Posterior cingulate gyrus (tissue), 11 donors: ENCODE data around the gene CHTOP.
"Not testable (repeated sequence)": the region's sequence is repeated elsewhere in the genome, so short reads cannot be mapped to it uniquely, and the experiment has no call there.

Experiments
- DNase-seq, 10 donors: peaks; one replicate each; pipeline versions ENCODE4 v3.0.0 to v3.0.0-alpha.2; 2020 to 2021; ENCODE audit warnings: mixed read lengths in 3 of 10
- intact Hi-C: fragments of 100-400 bp; cut with DNase I; formaldehyde crosslinking; loops from one replicate; pipeline ENCODE4 v1.15.1; 2023

CHTOP gene, protein sequence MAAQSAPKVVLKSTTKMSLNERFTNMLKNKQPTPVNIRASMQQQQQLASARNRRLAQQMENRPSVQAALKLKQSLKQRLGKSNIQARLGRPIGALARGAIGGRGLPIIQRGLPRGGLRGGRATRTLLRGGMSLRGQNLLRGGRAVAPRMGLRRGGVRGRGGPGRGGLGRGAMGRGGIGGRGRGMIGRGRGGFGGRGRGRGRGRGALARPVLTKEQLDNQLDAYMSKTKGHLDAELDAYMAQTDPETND

DNA sequence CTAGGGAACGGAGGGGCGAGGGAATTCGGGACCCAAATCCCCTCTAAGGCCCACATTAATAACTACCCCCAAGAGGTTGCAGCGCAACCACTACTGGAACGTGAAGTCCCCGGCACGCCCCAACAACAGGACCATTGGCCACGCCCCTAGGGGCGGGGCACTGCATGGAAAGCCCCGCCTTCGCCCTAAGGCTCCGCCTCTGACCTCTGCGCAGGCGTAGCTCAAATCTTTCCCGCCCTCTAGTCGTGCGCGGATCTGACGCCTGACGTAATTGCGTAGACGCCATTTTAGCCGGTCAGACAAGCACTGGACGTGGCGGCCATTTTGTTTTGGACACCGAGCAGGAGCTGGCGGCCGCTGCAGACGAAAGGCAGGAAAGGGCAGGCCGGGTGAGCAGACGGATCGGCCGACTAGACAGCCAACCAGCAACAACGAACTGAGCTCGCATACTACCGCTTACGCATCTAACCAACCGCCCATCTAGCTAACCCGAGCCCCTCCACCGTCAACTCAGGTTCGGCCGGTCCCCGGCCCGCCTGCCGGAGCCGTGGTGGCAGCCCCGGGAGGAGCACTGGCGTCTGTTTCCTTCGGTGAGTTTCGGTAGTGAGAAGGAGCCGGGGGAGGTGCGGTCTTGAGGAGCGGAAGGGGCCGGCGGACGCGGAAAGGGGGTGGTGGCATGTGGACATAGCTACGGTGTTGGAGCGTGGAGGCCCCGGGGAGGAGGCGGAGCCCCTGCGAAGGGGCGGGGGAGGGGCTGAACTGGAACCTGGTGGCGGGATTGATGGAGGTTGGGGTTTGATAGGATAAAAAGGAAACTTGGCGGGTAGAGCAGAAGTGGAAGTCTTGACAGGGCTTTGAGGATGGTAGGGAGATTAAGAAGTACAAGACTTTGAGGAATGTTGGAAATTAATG, at the start of gene CHTOP:
TSS of gene CHTOP (plus strand) at position 313 of the 912 bp plus-strand sequence. CDS start 2,523 bp downstream, outside the sequence.
- intact Hi-C loops = no loop called here
- DNase-seq = peak; percentile 96 to 100 (median 99)

DNA sequence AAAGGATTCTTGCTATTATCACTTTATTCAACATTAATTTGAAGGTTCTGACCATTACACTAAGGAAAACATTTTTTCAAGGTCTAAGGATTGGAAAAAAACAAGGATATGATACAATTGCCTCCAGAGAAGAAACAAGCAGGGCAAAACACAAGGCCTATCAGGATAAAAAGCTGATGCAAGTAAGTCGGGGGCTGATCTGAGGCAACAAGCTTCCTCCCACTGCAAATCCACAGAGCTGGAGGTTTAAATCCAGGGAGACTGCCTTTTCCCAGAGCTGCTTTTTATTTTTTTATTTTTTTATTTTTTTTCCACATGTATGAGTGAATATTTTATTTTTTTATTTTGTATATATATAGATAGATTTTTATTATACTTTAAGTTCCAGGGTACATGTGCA, 48.9 kb upstream of the CHTOP start:
- intact Hi-C loops = no loop called here
- no peak for DNase-seq

GRCh38 chr1:153586347-153586746, 47.5 kb upstream of the CHTOP start:
- intact Hi-C loops = no loop called here
- DNase-seq = no peak

- peak in 1 of 10 donors; percentile 44 for DNase-seq
These were observed 46.6 kb upstream of the CHTOP start for GRCh38 chr1:153587314-153587713.

DNA sequence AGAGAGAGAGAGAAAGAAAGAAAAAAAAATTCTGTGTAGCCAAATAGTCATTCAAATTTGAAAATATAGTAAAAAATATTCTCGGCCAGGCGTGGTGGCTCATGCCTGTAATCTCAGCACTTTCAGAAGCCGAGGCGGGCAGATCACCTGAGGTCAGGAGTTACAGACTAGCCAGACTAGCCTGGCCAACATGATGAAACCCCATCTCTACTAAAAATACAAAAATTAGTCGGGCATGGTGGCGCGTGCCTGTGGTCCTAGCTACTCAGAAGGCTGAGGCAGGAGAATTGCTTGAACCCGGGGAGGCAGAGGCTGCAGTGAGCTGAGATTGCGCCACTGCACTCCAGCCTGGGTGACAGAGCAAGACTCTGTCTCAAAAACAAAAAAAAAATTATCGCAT, 45.8 kb upstream of the CHTOP start:
- DNase-seq = peak in 1 of 10 donors; percentile 18
- intact Hi-C loops = not testable (repeated sequence)

More at GRCh38 chr1:153587314-153587713, 46.6 kb upstream of the CHTOP start:
- intact Hi-C loops = no loop called here

DNA sequence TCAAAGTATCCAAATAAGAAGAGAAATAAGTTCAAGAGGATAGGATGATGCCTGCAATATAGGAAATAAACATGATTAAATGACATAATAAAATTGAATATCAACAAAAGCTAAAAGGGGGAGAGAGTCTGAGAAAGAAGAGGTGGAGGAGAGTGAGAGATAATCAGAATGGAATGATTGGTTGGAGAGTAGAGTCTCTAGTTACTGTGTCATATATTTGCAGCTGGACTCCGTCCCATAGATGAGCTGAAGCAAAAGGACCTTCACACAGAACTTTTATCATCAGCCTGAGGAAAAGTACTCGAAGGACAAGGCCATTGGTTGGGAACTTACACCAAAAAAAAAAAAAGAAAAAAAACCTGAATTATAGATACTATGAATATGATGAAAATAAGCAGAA, 45.4 kb upstream of the CHTOP start:
- DNase-seq = no peak
- intact Hi-C loops = no loop called here

- intact Hi-C loops = no loop called here
- peak in 1 of 10 donors; percentile 3 for DNase-seq
These were observed 41.1 kb upstream of the CHTOP start for GRCh38 chr1:153592748-153593147.

GRCh38 chr1:153597206-153597605, 36.7 kb upstream of the CHTOP start:
- no peak for DNase-seq
- intact Hi-C loops = no loop called here

- DNase-seq = peak in 1 of 10 donors; percentile 41
- intact Hi-C loops = no loop called here
These were observed 35.3 kb upstream of the CHTOP start for GRCh38 chr1:153598309-153599172.

- peak in 1 of 10 donors; percentile 24 for DNase-seq
- intact Hi-C loops = no loop called here
These were observed 34.0 kb upstream of the CHTOP start for GRCh38 chr1:153599847-153600246.

DNA sequence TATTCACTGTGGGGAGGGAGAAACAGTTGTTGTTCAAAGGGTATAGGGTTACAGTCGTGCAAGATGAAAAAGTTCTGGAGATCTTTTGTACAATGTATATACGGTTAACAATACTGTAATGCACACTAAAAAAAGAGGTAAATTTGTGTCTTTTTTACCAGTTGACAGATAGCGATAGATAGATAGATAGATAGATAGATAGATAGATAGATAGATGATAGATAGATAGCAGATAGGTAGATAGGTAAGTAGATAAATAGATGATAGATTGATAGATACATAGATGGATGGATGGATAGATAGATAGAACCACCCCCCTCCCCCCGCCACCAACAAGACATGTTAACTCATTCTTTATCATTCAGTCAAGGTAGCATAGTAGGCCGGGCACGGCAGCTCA, 31.1 kb upstream of the CHTOP start:
- intact Hi-C loops = no loop called here
- DNase-seq = no peak

DNA sequence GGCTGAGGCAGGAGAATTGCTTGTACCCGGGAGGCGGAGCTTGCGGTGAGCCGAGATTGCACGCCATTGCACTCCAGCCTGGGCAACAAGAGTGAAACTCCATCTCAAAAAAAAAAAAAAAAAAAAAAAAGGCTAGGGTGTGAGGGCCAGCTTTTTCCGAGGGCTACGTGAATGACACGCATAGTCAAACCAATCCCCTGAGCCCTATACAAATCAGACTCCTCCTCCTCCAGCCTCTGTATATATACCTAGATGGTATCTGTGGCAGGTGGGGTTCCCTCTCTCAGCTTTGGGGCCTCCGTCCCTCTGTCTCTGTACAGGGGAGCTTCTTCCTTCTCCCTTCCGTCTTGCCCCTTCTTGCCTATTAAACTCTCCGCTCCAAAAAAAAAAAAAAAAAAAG, 27.7 kb upstream of the CHTOP start:
- intact Hi-C loops = no loop called here
- peak in 1 of 10 donors; percentile 7 for DNase-seq

DNA sequence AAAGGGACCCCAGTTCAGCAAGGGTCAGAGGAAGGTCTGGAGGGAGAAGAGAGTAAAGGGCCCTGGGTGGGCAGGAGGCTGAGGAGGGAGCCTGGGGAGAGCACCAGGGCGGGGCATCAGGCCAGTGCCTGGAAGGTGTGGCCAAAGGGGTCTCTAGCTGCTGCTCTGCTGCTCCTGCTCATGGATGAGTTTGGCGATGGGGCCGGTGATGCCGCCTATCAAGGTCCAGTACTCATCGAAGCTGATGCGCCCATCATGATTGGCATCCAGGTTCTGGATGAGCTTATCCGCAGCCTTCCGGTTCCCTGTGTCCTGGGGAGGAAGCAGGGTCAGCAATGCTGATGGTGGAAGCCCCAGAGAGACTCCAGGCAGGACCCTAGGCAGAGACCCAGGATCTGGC, 26.5 kb upstream of the CHTOP start:
- peak in 1 of 10 donors; percentile 72 for DNase-seq
- intact Hi-C loops = no loop called here

GRCh38 chr1:153608089-153608682, 25.7 kb upstream of the CHTOP start:
- intact Hi-C loops = no loop called here
- DNase-seq = peak in 1 of 10 donors; percentile 70

- DNase-seq = peak in 8 of 10 donors; percentile 56 to 94 (median 72)
- intact Hi-C loops = no loop called here
These were observed 24.9 kb upstream of the CHTOP start for GRCh38 chr1:153608742-153609584.

DNA sequence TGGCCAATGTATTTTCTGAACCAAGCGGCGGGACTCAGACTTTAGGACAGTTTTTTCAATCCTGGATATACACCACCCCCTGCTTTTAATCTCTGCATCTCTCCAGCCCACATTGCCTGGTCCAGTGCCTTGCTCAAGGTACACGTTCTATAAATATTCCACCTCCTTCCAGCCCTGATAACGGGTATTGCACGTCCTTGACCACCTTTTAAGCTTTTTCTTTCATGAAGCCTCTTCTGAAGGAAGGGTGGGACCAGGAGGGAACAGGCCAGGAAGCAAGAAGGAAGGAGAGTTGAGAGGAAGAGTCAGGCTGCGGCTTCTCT, 24.3 kb upstream of the CHTOP start:
- intact Hi-C loops = no loop called here
- DNase-seq = peak in 1 of 10 donors; percentile 14

GRCh38 chr1:153610334-153610733, 23.5 kb upstream of the CHTOP start:
- intact Hi-C loops = no loop called here
- DNase-seq = peak in 2 of 10 donors; percentile 9 to 43

GRCh38 chr1:153610811-153611301, 23.0 kb upstream of the CHTOP start:
- intact Hi-C loops = no loop called here
- DNase-seq = peak in 2 of 10 donors; percentile 18 to 23

DNA sequence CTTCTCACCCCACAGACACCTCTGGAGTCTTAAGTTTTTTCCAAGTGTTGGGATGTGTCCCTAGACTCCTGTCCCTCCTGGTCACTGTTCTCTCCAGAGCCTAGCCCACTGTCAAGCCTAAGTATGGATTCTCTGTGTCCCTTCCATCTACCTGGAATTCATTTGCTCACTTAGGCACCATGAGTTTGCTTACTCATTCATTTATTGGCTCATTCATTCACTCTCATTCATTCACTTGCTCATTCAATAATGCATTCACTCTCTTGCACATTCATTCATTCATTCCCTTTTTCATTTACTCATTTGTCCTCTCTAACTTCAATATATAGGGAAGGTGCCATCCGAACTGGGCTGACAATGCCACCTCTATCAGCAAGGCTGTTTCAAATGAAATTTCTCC, 22.5 kb upstream of the CHTOP start:
- intact Hi-C loops = no loop called here
- no peak for DNase-seq
